OCI-LY1 (cell line): ENCODE data around the gene SMIM31.

Experiments used
- H2AFZ ChIP-seq: fragments of 200-600 bp; sonication (generic), shearing (Covaris generic); 2 replicates; pipeline ENCODE4 v1.6.0; 2014; ENCODE audit warnings: antibody characterized with exemption, mild to moderate bottlenecking, low read length
- H3F3A ChIP-seq: fragments of 200-600 bp; sonication (generic), shearing (Covaris generic); 2 replicates; pipeline ENCODE4 v1.6.0; 2014; ENCODE audit warnings: mild to moderate bottlenecking, antibody characterized with exemption, low read length, moderate library complexity; ENCODE audit not compliant: insufficient read depth
- H3K27ac ChIP-seq: fragments of 200-600 bp; sonication (generic); 2 replicates; pipeline ENCODE4 v1.5.1; 2014; ENCODE audit warnings: low read length, mixed run types, mild to moderate bottlenecking, low read depth; ENCODE audit not compliant: poor library complexity, severe bottlenecking
- H3K27me3 ChIP-seq: fragments of 200-600 bp; sonication (generic); 2 replicates; pipeline ENCODE4 v1.6.0; 2014; ENCODE audit warnings: antibody characterized with exemption, mild to moderate bottlenecking, low read length, moderate library complexity; ENCODE audit not compliant: insufficient read depth
- H3K36me3 ChIP-seq: fragments of 200-600 bp; sonication (generic); 2 replicates; pipeline ENCODE4 v1.6.1; 2014; ENCODE audit warnings: mild to moderate bottlenecking, antibody characterized with exemption, low read length, moderate library complexity, mixed read lengths; ENCODE audit not compliant: insufficient read depth
- H3K4me1 ChIP-seq: fragments of 200-600 bp; sonication (generic); 2 replicates; pipeline ENCODE4 v1.5.1; 2014; ENCODE audit warnings: mild to moderate bottlenecking, low read length, moderate library complexity; ENCODE audit not compliant: insufficient read depth, severe bottlenecking
- H3K4me2 ChIP-seq: fragments of 200-600 bp; sonication (generic), shearing (Covaris generic); 2 replicates; pipeline ENCODE4 v1.6.1; 2014; ENCODE audit warnings: low read length
- H3K4me3 ChIP-seq: fragments of 200-600 bp; sonication (generic); 2 replicates; pipeline ENCODE4 v1.5.1; 2014; ENCODE audit warnings: low read length, low read depth, mild to moderate bottlenecking, mixed read lengths; ENCODE audit not compliant: poor library complexity, severe bottlenecking
- H3K79me2 ChIP-seq: fragments of 200-600 bp; shearing (Covaris generic); 2 replicates; pipeline ENCODE4 v1.6.1; 2016; ENCODE audit warnings: mixed run types, low read length, mixed read lengths; ENCODE audit not compliant: insufficient read depth
- H3K9ac ChIP-seq: fragments of 200-600 bp; sonication (generic), shearing (Covaris generic); 2 replicates; pipeline ENCODE4 v1.6.1; 2014; ENCODE audit warnings: mild to moderate bottlenecking, low read length, mixed read lengths
- H3K9me2 ChIP-seq: fragments of 200-600 bp; sonication (generic), shearing (Covaris generic); 2 replicates; pipeline ENCODE4 v1.6.1; 2014; ENCODE audit warnings: low read depth, mild to moderate bottlenecking, low read length, mixed read lengths
- H3K9me3 ChIP-seq: fragments of 200-600 bp; shearing (Covaris generic); 2 replicates; pipeline ENCODE4 v1.6.1; 2014; ENCODE audit warnings: low read length, mixed read lengths
- H4K20me1 ChIP-seq: fragments of 200-600 bp; sonication (generic), shearing (Covaris generic); 2 replicates; pipeline ENCODE4 v1.6.0; 2016; ENCODE audit warnings: mild to moderate bottlenecking, low read length; ENCODE audit not compliant: insufficient read depth
- CTCF ChIP-seq: fragments of 200-600 bp; sonication (generic), shearing (Covaris generic); IDR thresholded peaks from 2 replicates; pipeline ENCODE4 v1.5.1; 2017; ENCODE audit warnings: mild to moderate bottlenecking, antibody characterized with exemption, low read length, moderate library complexity, mixed read lengths
- EZH2 ChIP-seq: fragments of 200-600 bp; sonication (generic), shearing (Covaris generic); IDR thresholded peaks from 2 replicates; pipeline ENCODE4 v1.8.0; 2017; ENCODE audit warnings: borderline replicate concordance, mixed run types, mild to moderate bottlenecking, antibody characterized with exemption, low read length, moderate library complexity, mixed read lengths

SMIM31 gene

GRCh38 chr4:164761746-164762275 is 7.9 kb downstream of the SMIM31 start:
- H3K36me3 ChIP-seq = no peaks in the 10 kb centered on the region
- no peaks in the 10 kb centered on the region for H3K4me1 ChIP-seq
- H4K20me1 ChIP-seq = no peaks in the 10 kb centered on the region
- no peak overlapping the region for H3K9ac ChIP-seq
- H3K9me2 ChIP-seq = no peaks in the 10 kb centered on the region
- no peak overlapping the region for H3K27ac ChIP-seq
- H3K79me2 ChIP-seq = no peaks in the 10 kb centered on the region
- H3K4me3 ChIP-seq = no peak overlapping the region
- TF ChIP-seq CTCF (no peak), EZH2 (no peak)
- H3K9me3 ChIP-seq = no peaks in the 10 kb centered on the region
- H2AFZ ChIP-seq = no peak overlapping the region
- no peaks in the 10 kb centered on the region for H3K27me3 ChIP-seq
- H3K4me2 ChIP-seq = no peak overlapping the region
- H3F3A ChIP-seq = no peaks in the 10 kb centered on the region

GRCh38 chr4:164765096-164765495 is 11.2 kb downstream of the SMIM31 start:
- no peak for TF ChIP-seq EZH2
- H3K4me1 ChIP-seq = no peaks in the 10 kb centered on the region
- H3K4me2 ChIP-seq = no peak overlapping the region
- no peaks in the 10 kb centered on the region for H3K36me3 ChIP-seq
- no peak overlapping the region for H3K9ac ChIP-seq
- no peaks in the 10 kb centered on the region for H3K9me2 ChIP-seq
- H3K27ac ChIP-seq = no peak overlapping the region
- no peaks in the 10 kb centered on the region for H3K79me2 ChIP-seq
- H3K4me3 ChIP-seq = no peak overlapping the region
- no peaks in the 10 kb centered on the region for H3F3A ChIP-seq
- H2AFZ ChIP-seq = no peak overlapping the region
- H4K20me1 ChIP-seq = no peaks in the 10 kb centered on the region
- no peaks in the 10 kb centered on the region for H3K9me3 ChIP-seq
- H3K27me3 ChIP-seq = no peaks in the 10 kb centered on the region

- Histone ChIP-seq H3K4me1 (no peaks in the 10 kb centered on the region), H3K9ac (no peak overlapping the region)
Measured at GRCh38 chr4:164765833-164766232, 11.9 kb downstream of the SMIM31 start.

More at GRCh38 chr4:164765833-164766232, 11.9 kb downstream of the SMIM31 start:
- Histone ChIP-seq H4K20me1 (no peaks in the 10 kb centered on the region), H3K36me3 (no peaks in the 10 kb centered on the region), H3K79me2 (no peaks in the 10 kb centered on the region), H2AFZ (no peak overlapping the region), H3K27me3 (no peaks in the 10 kb centered on the region), H3K27ac (no peak overlapping the region), H3K9me2 (no peaks in the 10 kb centered on the region), H3K4me3 (no peak overlapping the region), H3F3A (no peaks in the 10 kb centered on the region), H3K9me3 (no peaks in the 10 kb centered on the region), H3K4me2 (no peak overlapping the region)
- TF ChIP-seq CTCF (no peak), EZH2 (no peak)
